Suppressor macrophage (primary cell): ENCODE results near the gene SEMA3A.

Experiments used
- DNase-seq, 4 experiments: peaks; one replicate each; pipeline ENCODE4 v3.0.0-alpha.2; 2020 to 2022

SEMA3A gene

DNA sequence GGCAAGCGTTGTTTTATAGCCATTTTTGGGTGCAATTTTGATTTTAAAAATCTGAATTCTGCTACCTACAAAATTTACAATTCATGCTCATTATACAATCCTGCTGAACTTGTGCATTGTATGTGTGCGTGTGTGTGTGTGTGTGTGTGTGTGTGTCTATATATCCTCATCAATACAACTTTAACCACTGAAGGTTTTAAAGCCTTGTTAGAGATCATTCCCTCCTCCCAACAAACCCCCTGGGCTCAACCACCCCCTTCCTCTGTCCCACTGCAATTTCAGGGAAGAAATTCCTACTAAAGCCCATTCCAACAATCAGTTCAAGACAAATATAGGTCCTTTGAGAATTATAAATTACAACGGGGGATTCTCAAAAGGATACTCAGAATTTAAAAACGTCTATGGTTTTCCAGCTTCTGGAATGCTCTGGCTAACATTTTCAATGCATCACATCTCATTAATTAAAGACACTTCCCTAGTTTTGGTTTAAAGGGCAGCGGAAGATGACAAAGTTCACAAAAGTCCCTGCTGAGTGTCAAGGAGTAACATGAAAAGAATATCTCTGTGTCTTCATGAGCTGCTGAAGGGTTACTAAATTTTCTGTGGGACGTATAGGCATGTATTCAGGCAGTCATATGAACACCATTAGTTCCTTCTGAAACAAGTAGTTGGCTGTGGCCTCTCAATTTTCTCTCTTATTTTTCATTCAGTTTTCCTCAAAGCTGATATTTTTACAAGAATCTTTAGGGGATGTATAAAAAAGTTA is 889 bp upstream of the SEMA3A start:
- peak in 3 of 4 experiments; percentile 7 to 49 (median 38) for DNase-seq

DNA sequence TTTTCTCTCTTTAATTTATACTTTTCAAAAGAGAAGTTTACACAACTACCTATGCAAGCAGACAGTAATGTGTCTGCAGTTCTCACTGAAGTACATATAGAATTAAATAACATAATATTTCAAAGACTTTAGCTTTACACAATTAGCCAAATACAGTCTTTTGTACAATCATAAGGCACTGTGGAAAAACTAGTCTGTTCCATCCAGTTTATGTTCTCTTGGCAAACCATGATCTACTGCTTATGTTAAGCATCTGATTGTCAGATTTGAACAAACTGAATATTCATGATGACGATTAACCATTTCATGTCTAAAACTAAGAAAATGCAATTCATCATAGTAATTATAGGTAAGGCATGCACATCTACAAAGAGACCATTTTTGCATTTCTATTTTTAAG is 842 bp downstream of the SEMA3A start:
- DNase-seq, result no peak

DNA sequence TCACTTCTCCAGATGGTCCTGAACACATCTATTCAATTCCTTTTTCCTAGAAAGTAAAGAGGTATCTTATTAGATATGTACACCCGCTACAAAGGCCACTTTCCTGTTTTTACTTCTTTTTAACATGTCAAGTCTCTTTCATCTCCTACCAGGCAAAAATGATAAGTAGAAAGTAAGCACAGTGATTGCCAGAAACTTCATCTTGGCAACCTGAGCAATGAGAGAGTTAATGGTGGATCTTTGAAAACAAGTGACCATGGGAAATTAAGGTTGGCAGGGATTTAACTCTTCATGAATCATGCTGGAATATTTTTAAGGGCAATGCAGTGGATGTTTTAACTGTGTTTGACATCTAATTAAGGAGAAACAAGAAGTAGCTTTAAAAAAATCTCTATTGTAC is 2.7 kb downstream of the SEMA3A start:
- DNase-seq, result no peak

DNA sequence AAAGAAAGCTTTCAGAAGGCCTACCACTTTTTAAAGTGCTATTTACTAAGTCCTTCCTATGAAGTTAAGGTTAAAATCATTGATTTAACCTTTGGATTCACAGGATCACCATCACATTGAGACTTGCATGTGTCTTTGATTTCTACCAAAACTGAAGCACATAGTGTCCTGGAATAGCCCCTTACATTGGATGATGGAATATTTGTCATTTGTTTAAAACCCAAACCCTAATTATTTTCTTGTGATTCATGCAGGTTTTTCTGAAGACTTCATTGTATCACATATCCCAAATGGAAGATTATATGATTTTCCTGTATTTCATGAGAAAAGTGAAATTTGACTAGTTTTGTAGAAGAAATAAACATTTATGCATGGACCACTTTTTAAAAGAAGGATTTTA is 3.3 kb downstream of the SEMA3A start:
- DNase-seq, result no peak

DNA sequence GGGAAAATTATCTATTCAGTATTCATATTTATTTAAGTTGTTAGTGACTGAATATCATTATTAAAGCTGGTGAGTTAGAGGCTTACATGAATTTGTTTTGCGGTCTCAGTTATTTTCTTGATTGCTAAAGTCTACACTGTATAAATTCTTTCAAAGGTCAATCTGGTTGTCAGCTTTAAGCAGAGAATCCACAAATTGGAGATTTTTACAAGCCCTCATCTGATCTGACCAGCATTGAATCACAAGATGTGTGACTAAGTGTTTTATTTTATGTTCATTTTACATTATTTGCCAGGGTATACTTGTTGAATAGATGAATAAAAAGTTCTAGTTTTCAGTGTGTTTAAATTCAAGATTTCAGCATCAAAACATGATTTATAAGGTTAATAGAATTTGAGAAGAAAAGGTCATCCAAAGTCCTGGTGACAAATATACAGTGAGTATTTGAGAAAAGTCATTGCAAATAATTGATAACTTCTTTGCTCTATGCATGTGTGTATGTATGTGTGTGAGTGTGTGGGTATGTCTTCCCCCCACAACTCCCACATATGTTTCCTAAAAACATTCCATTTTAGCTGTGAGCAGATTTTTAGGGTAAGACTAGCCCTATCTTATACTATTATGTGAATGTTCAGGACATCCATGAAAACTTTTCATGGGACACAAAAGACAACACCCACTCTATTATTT is 4.4 kb downstream of the SEMA3A start:
- no peak for DNase-seq

DNA sequence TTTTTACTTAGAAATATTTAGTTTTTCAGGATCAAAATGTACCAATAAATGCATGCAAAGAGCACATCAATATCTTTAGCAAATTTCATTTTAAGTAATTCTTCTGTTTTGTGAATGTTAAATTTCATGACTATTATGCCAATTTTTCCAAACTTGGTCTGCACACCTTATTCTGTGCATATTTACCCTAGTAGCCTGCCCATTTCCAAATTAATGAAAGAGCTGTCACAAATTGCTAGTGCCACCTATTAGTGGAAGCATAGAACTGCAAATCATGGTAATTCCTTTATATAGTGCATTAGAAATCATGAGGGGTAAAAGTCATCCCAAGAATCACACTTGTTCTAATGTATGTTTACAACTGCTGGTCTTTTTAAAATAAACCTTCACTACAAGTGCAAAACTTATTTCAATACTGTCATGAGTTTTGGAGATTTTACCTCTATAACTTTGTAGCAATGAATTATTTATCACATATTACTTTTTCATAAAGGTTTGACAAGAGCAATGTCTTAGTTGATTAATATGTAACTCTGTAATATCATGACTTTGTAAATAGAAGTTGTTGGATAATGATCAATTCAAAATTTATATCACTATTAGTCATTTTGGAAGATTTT is 5.7 kb downstream of the SEMA3A start:
- DNase-seq, result peak in 1 of 4 experiments; percentile 34

DNA sequence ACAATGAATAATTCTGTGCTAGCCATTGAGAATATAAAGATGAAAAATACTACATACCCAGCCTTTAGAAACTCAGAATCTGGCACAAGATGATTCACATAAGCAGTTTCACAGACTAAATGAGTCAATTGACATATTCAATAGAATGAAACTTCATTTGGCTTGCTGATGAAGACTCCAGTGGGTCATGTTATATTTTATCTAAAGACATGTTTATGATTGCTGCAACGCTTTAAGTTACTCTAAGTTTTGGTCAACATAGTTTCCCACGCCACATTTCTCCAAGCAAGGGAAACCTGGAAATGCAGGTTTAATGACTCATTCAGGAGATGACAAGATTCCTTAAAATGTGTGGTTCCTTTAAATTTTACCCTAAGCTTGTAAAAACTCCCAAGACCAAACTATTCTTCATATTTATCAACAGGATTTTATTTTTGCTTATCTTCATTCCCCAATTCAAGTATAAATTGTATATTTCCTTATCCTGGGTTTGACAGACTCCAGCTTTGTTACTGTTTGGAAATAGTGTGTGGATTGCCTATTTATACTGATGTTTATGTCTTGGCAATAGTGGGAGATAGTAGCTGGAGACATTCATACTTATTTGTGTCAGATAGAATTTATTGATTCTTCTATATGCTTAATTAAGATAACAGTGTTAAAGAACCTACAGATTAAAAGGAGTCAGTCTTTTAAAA is 6.6 kb downstream of the SEMA3A start:
- no peak for DNase-seq

DNA sequence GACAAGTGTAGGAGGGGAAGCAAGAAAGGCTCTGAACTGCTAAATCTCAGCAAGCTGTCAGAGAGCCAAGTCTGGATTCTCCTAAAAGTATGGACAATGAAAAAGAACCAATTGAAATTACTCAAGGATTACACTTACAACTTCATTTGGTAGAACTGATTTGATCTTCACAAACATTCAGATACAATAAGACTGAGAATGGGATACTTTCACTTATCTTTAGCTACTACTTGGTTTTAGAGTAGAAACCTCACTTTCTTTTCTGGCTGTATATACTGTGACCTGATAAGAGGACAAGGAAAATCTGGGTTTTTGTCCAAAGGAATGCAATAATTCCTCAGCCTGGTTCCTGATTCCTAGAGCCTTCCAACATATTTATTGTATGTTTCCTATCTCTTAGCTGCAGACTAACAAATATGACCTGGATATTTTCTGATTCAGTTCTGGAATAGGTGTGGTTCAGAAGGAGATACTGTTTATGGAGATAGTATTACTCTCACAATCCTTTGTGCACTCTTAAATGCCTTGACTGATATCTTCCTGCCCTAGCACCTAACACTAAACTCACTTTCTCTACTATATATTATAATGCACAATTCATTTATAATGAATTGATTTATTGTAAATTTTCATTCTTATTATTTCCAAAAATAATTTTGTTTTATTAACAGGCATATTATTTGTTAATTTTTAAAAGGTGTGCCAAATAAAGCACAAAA is 7.3 kb downstream of the SEMA3A start:
- DNase-seq, result no peak

DNA sequence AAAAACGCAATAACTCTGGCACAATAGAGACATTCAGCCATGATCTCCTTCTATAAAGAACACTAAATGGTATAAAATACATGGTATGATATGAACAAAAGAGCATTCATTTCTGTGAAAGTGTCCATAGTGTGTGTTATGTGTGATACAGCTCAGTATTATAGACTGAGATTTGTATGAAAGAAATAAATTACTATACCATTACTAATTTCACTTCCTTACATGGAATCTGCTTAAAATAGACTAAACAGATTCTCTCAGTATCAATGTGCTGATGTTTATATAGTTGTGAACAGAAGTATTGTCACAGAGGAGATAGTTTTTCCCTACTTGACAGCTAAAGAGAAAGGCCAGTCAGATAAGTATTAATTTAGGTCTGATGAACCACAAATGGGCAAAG is 10.8 kb downstream of the SEMA3A start:
- no peak for DNase-seq

DNA sequence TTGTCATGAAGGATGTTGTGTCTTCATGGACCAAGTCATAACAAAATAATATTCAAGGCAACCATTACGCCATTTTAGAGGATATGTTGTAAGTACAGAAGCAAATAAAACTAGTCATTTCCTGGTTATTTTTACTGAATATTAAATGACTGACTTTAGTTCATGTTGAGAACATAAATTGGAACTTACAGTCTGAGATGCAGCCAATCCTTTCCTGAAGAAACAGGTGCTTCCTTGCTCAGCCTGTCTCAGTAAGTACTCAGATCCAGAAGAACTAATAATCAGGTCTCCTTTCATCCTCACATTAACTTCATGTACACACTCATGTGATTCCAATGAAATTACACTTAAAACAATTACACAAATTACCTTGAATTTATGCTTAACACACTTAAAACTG is 12.3 kb downstream of the SEMA3A start:
- DNase-seq, result no peak

DNA sequence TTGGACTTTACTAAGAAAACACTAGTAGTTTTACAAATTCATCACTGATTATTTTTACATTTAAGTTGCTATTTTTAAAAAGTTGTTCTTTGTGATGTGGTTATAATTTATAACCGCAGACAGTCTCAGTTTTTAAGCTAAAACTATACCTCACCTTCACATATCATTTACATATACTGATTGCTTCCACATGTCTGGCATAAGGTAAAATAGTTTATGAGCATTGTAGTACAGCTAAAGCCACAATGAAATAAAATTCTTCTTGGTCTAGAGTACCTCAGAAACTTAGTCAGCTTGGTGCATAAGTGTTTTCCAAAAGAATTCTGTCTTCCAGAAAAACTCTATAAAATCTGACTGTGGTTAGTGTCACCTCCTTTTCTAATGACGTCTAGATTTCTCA is 13.0 kb downstream of the SEMA3A start:
- DNase-seq, result no peak

DNA sequence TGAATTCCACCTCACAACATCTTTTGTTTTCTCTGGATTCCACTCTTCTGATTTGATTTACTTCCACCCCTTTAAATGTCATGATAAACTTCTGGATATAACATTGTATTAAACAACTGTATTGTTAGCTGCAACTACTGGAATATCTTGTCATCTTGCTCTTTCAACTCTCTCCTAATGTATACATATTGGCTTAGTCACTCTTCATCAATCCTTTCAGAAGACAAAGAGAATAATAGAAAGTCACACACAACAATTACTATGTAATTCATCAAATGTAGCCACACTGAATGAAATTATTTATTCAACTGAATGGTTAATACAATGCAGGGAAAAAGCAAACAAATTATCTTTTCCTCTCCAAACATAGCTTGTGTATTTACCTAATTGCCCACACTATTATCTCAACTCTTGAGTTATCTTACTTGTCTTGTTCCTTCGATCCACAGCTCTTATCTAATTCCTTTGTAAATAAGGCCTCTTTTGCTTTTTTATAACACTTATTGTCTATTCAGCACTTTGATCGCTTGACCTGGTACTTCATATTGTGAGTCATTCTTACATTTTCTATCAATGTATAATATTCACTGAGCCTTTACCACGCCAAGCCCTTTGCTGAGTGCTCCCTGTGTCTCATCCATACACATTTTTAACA is 16.7 kb downstream of the SEMA3A start:
- no peak for DNase-seq

DNA sequence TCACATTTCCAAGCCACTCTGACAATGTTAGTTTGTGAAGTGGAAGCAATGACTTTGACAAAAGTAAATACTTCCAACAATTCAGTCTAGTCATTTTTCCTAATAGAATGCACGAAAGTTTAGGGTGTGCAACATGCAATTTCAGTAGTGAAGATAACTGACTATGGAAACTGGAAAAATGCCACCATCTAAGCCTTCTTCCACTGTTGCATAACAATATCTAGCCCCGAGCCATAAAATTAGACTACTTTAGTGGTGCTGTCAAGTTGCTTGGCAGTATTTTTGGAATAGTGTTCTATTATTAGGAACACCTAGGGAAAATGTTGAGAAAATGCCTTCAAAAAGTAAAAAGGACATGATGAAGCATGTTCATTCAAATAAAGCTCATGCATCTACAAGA is 17.9 kb downstream of the SEMA3A start:
- DNase-seq, result no peak

DNA sequence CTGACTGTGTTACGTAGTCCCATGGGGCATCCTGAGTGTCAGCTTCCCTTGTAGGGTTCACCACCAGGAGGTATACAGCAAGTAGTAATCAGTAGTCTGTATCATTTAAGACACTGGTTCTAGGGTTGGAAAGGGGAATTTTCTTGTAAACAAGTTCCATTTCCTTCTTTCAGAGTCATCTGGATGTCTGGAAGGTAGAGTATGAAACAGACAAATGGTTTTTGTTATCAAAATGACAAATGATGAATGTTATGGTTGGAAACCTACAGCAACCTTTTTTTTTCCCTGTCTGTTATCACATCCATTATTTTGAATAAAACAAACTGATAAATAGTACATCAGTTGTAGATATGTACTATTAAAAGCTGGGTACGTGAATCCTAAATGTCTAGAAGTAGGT is 19.1 kb downstream of the SEMA3A start:
- DNase-seq, result no peak

DNA sequence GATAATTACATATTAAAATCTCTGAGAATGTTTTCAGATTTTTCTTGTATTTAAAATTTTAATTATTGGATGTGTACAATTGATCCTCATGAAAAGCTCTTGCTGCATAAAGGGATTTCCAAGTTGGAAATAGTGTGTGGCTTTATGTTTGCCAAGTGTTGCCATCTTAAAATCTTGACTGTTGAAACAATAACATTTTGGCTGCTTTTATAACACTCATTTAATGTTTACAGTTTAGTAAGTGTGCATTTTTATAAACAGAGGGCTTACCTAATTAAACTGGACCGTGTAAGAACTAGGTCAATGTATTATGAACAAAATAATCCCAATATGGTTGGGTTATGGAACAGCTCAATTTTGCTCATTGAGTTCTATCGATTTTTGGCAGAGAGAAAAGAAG is 23.9 kb downstream of the SEMA3A start:
- DNase-seq, result no peak

DNA sequence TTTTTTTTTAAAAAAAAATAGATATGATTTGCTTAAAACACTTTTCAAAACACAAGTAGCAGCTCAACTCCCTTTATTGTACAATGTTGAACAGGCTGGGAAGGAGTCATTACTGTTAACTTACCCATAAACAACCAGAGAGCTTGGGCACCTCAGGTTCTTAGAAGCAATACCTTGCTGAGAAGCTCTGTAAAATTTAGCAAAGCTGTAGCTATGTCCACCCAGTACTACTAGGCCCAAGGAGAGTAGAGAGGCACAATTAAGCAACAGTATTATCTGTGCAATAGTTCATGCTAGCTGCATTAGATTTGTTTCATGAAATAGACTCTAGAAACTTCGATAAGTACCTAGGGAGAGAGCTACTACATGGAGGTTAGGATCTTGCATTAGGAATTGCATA is 32.0 kb downstream of the SEMA3A start:
- no peak for DNase-seq

DNA sequence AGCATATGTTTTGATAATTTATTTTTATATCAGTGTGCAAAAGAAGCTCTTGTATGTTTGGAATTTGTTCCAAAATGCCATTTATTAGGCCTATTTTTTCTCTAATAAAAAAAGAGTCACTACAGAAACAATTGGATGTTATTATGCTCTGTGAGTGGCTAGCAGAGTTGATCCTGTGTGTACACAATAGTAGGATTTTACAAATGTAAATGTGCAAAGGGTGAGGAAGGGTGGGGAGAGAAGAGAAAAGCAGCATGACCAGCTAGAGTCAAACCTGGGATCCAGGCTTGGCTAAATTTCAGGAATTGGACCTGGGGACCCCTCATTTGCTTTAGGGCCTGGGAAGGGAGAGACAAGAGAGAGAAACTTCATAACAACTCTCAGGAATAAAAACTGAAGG is 32.5 kb downstream of the SEMA3A start:
- no peak for DNase-seq

DNA sequence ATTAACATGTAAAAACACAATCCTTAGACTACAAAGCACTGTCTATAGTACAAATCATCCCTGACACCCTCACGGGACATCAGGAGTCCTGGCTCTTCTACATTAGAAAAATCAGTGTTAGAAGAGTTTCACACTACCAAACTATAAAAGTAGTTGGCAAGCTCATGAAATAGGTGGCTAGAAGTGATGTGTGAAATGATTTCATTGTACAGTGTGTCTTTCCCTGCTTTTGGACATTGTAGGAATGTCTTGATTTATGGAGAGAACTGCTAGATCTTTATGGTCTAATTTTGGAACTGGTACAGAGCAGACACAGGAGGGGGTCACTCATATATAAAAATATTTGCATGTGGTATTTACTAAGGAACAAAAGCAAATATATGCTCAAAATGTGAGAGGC is 33.2 kb downstream of the SEMA3A start:
- DNase-seq, result no peak

DNA sequence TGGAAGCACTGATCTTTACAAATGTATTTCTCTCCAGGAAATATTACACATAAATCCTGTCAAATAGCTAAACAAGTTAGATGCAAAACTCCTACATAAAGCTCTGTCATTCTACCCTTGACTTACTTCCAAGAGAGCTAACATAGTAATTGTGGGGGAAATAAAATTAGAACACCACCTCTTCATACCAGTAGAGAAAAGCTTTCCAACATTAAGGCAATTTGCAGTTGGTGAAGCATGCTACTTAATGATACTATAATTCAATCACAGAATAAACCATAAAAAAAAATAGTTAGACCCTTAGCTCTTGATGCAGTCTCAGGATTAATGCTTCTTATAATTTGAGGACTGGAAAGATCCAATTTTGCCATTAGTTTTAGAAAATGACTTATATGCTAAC is 35.2 kb downstream of the SEMA3A start:
- no peak for DNase-seq

DNA sequence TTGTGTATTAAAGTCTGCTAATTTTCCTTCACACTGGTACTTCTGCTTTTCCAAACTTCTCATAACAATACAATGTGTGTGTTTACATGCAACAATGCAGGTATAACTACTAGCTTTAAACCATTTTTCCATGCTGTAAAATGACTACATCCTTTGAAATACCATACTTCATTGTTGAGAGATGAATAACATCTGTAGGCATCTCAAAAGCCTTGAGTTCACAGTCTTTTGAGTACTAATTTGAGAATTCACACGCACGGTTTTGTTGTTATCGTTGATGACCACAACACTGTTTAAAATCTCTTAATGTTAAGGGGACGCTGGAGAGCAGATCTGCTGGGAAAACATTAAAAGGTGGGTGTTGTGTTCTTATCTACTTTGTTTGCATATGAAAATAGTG is 37.4 kb downstream of the SEMA3A start:
- DNase-seq, result no peak

DNA sequence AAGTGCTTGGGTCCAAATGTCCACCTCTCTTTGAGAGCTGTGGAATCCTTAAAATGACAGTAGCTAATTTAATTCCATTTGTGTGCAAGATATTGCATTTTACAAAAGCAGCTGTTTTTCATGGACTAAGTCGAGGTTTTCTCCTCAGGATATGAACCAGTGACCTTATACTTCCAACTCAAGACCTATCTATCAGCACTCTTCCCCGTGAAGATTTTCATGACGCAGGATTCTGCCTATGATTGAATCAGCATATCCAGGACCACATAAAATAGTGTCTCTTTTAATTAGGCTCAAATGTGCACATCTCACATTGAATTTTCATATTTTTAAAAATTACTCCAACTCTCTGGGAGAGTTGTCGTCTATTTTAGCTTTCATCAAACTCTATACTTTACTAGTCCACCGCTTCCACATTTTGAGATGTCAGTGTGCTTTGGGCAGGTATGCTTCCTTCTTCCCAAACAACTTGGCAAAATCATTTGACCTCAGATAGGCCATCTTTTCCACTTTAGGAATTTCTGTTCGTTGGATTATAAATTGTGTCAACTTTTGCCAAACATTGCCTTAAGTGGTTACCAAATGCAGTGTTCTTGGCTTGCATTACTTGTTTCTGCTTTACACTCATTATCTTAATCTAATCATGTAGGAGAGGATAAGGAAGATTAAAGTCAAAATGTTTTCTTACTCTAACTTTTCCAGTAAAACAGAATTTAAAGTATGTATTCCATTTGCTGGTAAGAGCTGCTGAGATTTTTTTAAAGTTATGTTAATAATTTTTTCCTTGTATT is 39.4 kb downstream of the SEMA3A start:
- DNase-seq, result no peak
